Measurements from ENCODE around the gene LCN6. TPM values are rescaled to one million over a fixed set of nuclear protein-coding genes. Genes with fewer than 3 reads are reported as not detected.

LCN6 gene
- total RNA-seq, 1 experiment from 2014 or later, result not detected

- intact Hi-C loops (cut with micrococcal nuclease; ENCODE audit: unreplicated experiment), result loop anchor here (1.0 kb wide), 1 partner anchor 27 kb away; no protein-coding TSS in a partner anchor
- no peaks in the 10 kb centered on the region for H3K9me3 ChIP-seq
- peak overlapping the region; percentile 97 for H3K4me3 Mint-ChIP-seq (ENCODE audit: unreplicated experiment)
- no peak for TF ChIP-seq CTCF (IDR thresholded peaks at IDR 0.05; ENCODE audit: insufficient read depth in 1 of 2, low read depth in 1 of 2, low read length in 1 of 2, severe bottlenecking in 1 of 2, unreplicated experiment in 1 of 2)
- BruUV-seq (replicated peaks), result no TSS peak
- no peaks in the 10 kb centered on the region for H3K27me3 ChIP-seq (replicated peaks; ENCODE audit: control insufficient read depth, insufficient read depth, low read length)
- DNase-seq, result no peak
- no peaks in the 10 kb centered on the region for H3K9me3 Mint-ChIP-seq (ENCODE audit: unreplicated experiment)
- peaks cover 17% of the 10 kb centered on the region for H3K4me1 ChIP-seq
- no peak overlapping the region for H3K27ac Mint-ChIP-seq (ENCODE audit: unreplicated experiment)
- peaks cover 17% of the 10 kb centered on the region for H3K36me3 ChIP-seq (ENCODE audit: control insufficient read depth, insufficient read depth, low read length)
- H3K4me1 Mint-ChIP-seq (ENCODE audit: low read depth, unreplicated experiment), result peaks cover 10% of the 10 kb centered on the region
- H3K27me3 Mint-ChIP-seq (ENCODE audit: insufficient read depth, unreplicated experiment), result no peaks in the 10 kb centered on the region
- peaks cover 85% of the 10 kb centered on the region for H3K36me3 Mint-ChIP-seq (ENCODE audit: insufficient read depth, unreplicated experiment)
- peak overlapping the region; percentile 99 for H3K4me3 ChIP-seq (ENCODE audit: low read depth, low read length)
- CTCF ChIA-PET, result interaction anchor here (0.7 kb wide), 1 partner anchor 13 kb away, joined by 4 read pairs; no protein-coding TSS in a partner anchor
- POLR2A ChIA-PET, result interaction anchor here (0.7 kb wide), 1 partner anchor 339 kb away, joined by 10 read pairs; no protein-coding TSS in a partner anchor
Measured at GRCh38 chr9:136725612-136726011, 22.7 kb downstream of the LCN6 start.

DNA sequence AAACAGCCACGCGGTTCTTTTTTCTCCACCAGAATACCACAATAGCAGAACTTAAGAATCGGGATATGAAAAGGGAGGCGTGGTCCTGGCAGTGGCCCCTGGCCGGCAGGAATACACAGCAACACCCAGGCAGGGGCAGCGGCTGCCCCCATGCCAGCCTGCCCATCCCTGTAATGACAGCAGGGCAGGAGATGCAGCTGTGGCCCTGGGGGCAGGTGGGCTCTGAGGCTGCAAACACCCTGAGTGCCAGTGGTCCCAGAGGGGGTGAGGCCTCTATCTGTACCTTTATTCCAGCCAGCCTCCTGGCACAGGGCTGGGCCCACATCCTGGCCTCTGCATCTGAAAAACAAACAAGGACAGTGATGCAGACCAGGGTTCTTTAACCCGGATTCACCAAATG is 23.6 kb downstream of the LCN6 start:
- peaks cover 17% of the 10 kb centered on the region for H3K4me1 ChIP-seq
- intact Hi-C loops (cut with micrococcal nuclease; ENCODE audit: unreplicated experiment), result no loop called here
- no TSS peak for BruUV-seq (replicated peaks)
- H3K36me3 Mint-ChIP-seq (ENCODE audit: insufficient read depth, unreplicated experiment), result peaks cover 93% of the 10 kb centered on the region
- no peak overlapping the region for H3K4me3 ChIP-seq (ENCODE audit: low read depth, low read length)
- H3K4me3 Mint-ChIP-seq (ENCODE audit: unreplicated experiment), result no peak overlapping the region
- POLR2A ChIA-PET, result interaction anchor here (0.7 kb wide), 1 partner anchor 340 kb away, joined by 10 read pairs; no protein-coding TSS in a partner anchor
- peaks cover 10% of the 10 kb centered on the region for H3K4me1 Mint-ChIP-seq (ENCODE audit: low read depth, unreplicated experiment)
- peak overlapping the region; percentile 50 for H3K27ac Mint-ChIP-seq (ENCODE audit: unreplicated experiment)
- H3K27me3 ChIP-seq (replicated peaks; ENCODE audit: control insufficient read depth, insufficient read depth, low read length), result no peaks in the 10 kb centered on the region
- H3K9me3 ChIP-seq, result no peaks in the 10 kb centered on the region
- H3K9me3 Mint-ChIP-seq (ENCODE audit: unreplicated experiment), result no peaks in the 10 kb centered on the region
- DNase-seq, result no peak
- CTCF ChIA-PET, result no interaction called here
- no peaks in the 10 kb centered on the region for H3K27me3 Mint-ChIP-seq (ENCODE audit: insufficient read depth, unreplicated experiment)
- no peak for TF ChIP-seq CTCF (IDR thresholded peaks at IDR 0.05; ENCODE audit: insufficient read depth in 1 of 2, low read depth in 1 of 2, low read length in 1 of 2, severe bottlenecking in 1 of 2, unreplicated experiment in 1 of 2)
- peaks cover 17% of the 10 kb centered on the region for H3K36me3 ChIP-seq (ENCODE audit: control insufficient read depth, insufficient read depth, low read length)

DNA sequence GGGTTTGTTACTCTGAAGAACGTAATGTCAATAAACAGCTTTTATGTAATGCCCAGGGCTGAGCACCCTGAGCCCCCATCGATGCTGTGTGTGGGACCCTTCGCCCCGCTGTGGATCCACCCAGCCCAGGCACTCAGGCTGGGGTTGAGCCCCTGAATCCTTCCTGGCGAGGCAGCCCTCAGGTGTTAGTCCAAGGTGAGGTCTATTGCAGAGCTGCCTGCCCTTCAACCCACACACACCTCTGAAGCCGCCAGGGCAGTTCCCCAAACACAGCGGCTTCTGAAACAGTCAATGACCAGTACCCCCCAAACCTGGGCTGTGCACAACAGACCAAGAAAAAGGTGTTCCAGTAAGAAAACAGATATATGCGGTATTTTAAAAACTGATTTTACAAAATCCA is 24.3 kb downstream of the LCN6 start:
- peaks cover 17% of the 10 kb centered on the region for H3K36me3 ChIP-seq (ENCODE audit: control insufficient read depth, insufficient read depth, low read length)
- Mint-ChIP-seq H3K27me3 (ENCODE audit: insufficient read depth, unreplicated experiment) (no peaks in the 10 kb centered on the region), H3K4me3 (ENCODE audit: unreplicated experiment) (no peak overlapping the region), H3K27ac (ENCODE audit: unreplicated experiment) (peak overlapping the region; percentile 50), H3K36me3 (ENCODE audit: insufficient read depth, unreplicated experiment) (peaks cover 98% of the 10 kb centered on the region), H3K4me1 (ENCODE audit: low read depth, unreplicated experiment) (peaks cover 10% of the 10 kb centered on the region), H3K9me3 (ENCODE audit: unreplicated experiment) (no peaks in the 10 kb centered on the region)
- no peaks in the 10 kb centered on the region for H3K27me3 ChIP-seq (replicated peaks; ENCODE audit: control insufficient read depth, insufficient read depth, low read length)
- no TSS peak for BruUV-seq (replicated peaks)
- intact Hi-C loops (cut with micrococcal nuclease; ENCODE audit: unreplicated experiment), result no loop called here
- H3K9me3 ChIP-seq, result no peaks in the 10 kb centered on the region
- TF ChIP-seq CTCF (IDR thresholded peaks at IDR 0.05; ENCODE audit: insufficient read depth in 1 of 2, low read depth in 1 of 2, low read length in 1 of 2, severe bottlenecking in 1 of 2, unreplicated experiment in 1 of 2), result no peak
- H3K4me3 ChIP-seq (ENCODE audit: low read depth, low read length), result no peak overlapping the region
- CTCF ChIA-PET, result no interaction called here
- POLR2A ChIA-PET, result no interaction called here
- no peak for DNase-seq
- peaks cover 17% of the 10 kb centered on the region for H3K4me1 ChIP-seq
